NCI-H526 treated with DMSO at 0.1 percent for 48 hours (cell line): Measurements from ENCODE around the gene TMEM115.

Experiments used
- DNase-seq: peaks from one replicate; lab custom pipeline; 2025; lab: John Stamatoyannopoulos, UW

The TMEM115 gene

DNA sequence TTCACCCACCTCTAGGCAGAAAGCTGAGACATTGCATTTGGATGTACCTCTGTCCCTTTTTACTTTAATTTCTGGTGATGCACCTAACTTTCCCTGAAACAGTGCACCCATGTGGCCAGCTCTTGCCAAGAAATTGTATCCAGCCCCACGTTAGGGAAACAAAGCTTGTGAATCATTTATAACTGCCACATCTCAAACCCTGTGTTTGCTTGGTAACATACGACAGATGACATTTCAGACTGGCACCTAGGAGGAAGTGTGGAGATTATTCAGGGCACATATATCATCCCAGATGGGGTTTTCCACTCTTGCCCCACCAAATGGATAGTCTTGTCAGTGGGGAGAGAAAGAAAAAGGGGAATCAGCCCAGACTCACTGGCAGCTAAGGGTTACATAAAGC, 6.5 kb downstream of the TMEM115 start:
- DNase-seq, result no peak

DNA sequence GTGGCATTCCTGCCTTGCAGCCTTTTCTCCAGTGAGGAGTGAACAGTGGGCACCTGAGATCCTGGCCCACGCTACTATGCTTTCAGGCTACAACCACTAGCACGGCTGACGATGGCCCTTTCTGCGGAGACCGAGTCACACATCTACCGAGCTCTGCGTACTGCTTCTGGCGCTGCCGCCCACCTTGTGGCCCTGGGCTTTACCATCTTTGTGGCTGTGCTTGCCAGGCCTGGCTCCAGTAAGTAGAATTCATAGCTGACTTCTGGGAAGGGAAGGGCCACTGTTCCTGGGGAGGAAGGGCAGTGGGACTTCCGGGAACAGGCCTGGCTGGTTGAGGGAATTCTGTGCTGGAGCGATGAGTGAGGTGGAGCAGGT, 8.0 kb downstream of the TMEM115 start:
- no peak for DNase-seq

- DNase-seq, result peak; percentile 90
Measured at GRCh38 chr3:50350527-50351322, 8.6 kb downstream of the TMEM115 start, which contains the start of the genes CYB561D2 and NPRL2. CYB561D2 (plus strand) TSS chr3:50350862; CDS start chr3:50351434, 572 bp downstream. NPRL2 (minus strand) TSS chr3:50350775; CDS start chr3:50350652, 123 bp downstream.

DNA sequence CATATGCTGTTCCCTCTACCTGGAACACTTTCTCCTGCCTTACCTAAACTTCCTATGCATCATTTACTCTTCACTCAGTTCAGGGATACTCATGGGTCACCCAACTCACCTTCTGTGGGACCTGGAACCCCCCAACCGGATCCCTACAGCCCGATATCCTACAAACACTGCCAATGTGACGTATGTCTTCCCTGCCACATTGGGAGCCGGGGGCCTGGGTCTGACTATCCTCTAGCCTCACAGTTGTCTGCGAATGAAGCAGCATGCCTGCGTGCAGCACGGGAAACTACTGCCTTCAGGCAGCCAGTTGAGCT, 9.2 kb downstream of the TMEM115 start:
- no peak for DNase-seq

- peak; percentile 16 for DNase-seq
Measured at GRCh38 chr3:50347187-50347813, 12.0 kb downstream of the TMEM115 start.

GRCh38 chr3:50345586-50346234, 13.6 kb downstream of the TMEM115 start, which contains the start of gene ZMYND10:
ZMYND10 (minus strand) TSS chr3:50345732; CDS start chr3:50345579, 153 bp downstream.
- no peak for DNase-seq

DNA sequence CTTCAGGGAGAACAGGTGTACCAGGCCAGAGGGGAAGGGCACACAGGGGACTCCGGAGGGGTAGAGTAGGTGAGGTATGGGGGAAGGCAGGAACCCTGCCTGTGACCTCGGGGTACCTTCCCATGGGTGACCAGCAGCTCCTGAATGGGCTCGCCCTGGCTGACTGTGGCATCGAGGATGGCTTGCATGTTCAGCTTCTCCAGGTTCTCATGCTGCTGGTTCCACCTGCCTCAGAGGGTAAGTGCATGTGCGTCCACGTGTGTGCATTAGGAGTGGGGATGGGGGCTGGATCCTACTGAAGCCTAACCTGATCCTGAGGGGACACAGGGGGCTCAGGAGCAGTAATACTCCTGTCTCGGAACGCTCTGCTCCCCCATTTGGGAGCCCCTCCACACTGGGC, 14.3 kb downstream of the TMEM115 start:
- no peak for DNase-seq

- no peak for DNase-seq
Measured at GRCh38 chr3:50342813-50343633, 16.3 kb downstream of the TMEM115 start.

GRCh38 chr3:50341996-50342650, 17.2 kb downstream of the TMEM115 start:
- no peak for DNase-seq

- DNase-seq, result no peak
Measured at GRCh38 chr3:50341537-50341936, 17.8 kb downstream of the TMEM115 start.

GRCh38 chr3:50340448-50341329, 18.6 kb downstream of the TMEM115 start, which contains the start of gene RASSF1:
RASSF1 (minus strand) TSS chr3:50340836; CDS start chr3:50340805, 31 bp downstream.
- no peak for DNase-seq

- no peak for DNase-seq
Measured at GRCh38 chr3:50340147-50340447, 19.2 kb downstream of the TMEM115 start.

DNA sequence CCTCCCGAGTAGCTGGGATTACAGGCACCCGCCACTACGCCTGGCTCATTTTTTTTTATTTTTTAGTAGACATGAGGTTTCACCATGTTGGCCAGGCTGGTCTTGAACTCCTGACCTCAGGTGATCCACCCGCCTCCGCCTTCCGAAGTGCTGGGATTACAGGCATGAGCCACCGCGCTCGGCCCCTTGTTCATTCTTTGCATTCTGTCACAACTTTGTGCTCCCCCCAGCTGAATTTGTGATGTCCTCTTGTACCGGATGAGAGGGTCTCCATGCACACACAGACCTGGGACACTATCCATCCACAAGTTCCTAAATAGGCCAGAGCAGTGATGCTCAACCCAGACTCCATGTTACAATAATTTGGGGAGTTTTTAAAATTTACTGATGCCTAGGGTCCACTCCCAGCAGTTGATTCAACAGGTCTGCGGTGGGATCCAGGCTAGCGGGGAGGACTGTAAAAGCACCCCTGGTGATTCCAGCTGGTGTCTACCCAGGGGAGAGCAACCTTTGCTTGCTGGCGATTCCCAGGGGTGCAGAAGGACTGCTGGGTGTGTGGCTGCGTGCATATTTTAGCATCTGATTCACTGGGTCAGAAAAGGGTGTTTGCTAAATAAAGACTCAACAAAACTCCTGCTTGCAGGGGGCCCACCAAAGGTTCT, 19.7 kb downstream of the TMEM115 start:
- DNase-seq, result no peak

- DNase-seq, result no peak
Measured at GRCh38 chr3:50338965-50339364, 20.4 kb downstream of the TMEM115 start.

DNA sequence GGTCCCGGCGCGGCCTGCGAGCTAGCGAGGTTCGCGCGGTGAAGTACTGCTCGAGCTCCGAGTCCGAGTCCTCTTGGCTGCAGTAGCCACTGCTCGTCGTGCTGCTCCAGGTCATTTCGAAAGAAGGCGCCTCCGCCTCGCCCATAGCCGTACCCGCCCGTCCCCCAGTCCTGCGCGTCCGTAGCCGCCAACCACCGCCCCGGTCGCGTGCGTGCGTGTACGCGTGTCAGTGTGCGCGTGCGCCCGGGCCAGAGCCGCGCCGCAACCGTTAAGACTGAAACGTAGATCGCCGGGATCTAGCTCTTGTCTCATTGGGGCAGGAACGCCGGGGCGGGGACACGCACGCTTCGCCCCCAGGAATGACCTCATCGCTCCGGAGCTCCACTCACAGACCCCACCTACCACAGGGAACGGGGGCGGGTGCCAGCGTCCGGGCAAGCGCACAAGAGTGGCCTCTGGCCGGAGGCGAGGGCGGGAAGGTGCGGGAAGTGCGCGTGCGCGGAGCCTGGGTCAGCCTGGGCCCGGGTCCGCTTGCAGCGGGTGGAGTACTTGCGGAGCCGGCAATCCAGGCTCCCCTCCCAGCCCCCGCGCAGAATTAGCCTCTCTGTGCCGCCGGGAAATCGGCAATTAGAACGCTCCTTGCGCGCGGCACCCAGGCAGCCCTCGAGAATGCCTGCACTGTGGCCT, 22.0 kb downstream of the TMEM115 start:
- peak; percentile 97 for DNase-seq

- DNase-seq, result no peak
Measured at GRCh38 chr3:50336452-50337174, 22.7 kb downstream of the TMEM115 start.

DNA sequence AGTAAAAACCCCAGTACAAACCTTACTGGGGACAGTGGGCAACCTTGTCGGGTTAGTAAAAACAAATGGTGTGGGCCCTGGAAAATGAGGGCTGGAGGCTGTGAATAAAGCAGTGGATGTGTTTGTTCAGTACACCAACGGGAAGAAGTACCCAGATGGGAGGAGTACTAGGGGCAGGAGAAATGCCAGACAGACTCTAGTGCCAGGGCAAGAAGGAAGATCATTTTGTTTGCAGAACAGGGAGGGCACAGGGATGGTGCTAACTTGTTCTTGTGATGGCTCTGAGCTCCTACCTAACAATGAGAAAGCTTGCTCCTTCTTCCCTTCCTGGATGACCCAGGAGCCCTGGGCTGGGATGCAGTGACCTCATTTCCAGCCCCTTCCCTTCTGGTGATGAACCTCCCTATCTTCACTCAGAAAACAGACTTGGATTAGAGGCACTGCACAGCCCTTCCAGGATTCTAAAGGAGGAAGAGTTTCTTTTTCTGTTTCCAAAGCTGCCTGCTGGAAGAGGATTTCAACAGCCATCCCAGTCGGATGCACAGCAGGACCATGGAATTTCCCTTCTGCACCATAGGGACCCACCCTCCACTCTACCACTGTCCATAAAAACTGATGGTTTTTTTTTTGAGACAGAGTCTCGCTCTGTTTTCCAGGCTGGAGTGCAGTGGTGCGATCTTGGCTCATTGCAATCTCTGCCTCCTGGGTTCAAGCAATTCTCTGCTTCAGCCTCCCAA, 24.8 kb downstream of the TMEM115 start:
- no peak for DNase-seq

DNA sequence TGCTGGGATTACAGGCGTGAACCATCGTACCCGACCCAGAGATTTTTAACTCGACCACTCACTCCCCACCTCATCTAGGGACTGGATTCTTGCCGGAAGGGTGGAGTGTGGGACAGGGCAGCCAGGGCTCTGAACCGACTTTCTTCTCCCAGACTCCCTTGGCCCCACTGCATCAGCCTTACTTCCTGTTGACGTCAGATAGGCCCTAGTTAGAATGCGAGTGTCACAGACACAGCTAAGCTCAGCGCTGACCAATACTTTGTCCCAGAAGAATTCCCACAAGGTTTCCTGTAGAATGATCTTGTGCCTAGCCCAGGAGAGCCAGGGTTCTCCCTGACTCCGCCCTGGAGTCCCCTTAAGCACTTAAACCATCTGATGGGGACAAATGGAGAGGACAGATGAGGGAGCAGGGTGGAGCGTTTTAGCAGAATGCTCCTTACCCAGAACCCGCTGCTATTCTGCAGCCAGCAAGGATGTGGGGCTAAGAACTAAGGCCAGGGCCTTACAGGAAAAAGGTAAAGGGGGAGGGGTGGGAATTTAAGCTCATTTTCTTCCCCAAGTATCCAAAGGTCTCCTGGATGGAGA, 25.5 kb downstream of the TMEM115 start:
- no peak for DNase-seq
